Ishikawa (cell line): ENCODE data around the gene LGALS13.

Source experiments
- CEBPB ChIP-seq: IDR thresholded peaks from 2 replicates; pipeline ENCODE4 v1.6.1; 2012
- EGR1 ChIP-seq: IDR thresholded peaks from 2 replicates; pipeline ENCODE4 v1.6.1; 2012
- MAX ChIP-seq: IDR thresholded peaks from 2 replicates; pipeline ENCODE4 v1.6.1; 2012
- NFIC ChIP-seq: IDR thresholded peaks from 2 replicates; pipeline ENCODE4 v1.6.1; 2012
- TCF12 ChIP-seq: IDR thresholded peaks from 2 replicates; pipeline ENCODE4 v1.6.1; 2012; ENCODE audit warnings: low read depth
- TEAD4 ChIP-seq: IDR thresholded peaks from 2 replicates; pipeline ENCODE4 v1.6.1; 2012
- YY1 ChIP-seq: IDR thresholded peaks from 2 replicates; pipeline ENCODE4 v1.6.1; 2012; ENCODE audit warnings: low read depth
- ZBTB7A ChIP-seq: IDR thresholded peaks from 2 replicates; pipeline ENCODE4 v1.6.1; 2012; ENCODE audit warnings: low read depth

GRCh38 chr19:39603825-39604224 lies 1.5 kb downstream of the LGALS13 start:
- TF ChIP-seq YY1 (no peak), ZBTB7A (no peak), CEBPB (no peak), NFIC (no peak), TEAD4 (no peak), TCF12 (no peak), MAX (no peak), EGR1 (no peak)
